ENCODE measurements around the gene GGNBP2.

The GGNBP2 gene

GRCh38 chr17:36631022-36631421, 86.3 kb downstream of the GGNBP2 start:
- H3K27me3 ChIP-seq (ENCODE audit: insufficient read depth, poor library complexity, severe bottlenecking), result no peaks in the 10 kb centered on the region
- H3K27ac ChIP-seq (replicated peaks), result no peak overlapping the region
- no peak for DNase-seq (ENCODE audit: low read depth in 1 of 2, low spot score in 1 of 2)
- TF ChIP-seq CTCF (IDR thresholded peaks at IDR 0.05; ENCODE audit: insufficient read depth, low read length) (no peak), SPI1 (IDR thresholded peaks at IDR 0.05; ENCODE audit: borderline replicate concordance, low read depth) (no peak), REST (IDR thresholded peaks at IDR 0.05; ENCODE audit: insufficient replicate concordance, low read depth) (no peak), GABPA (IDR thresholded peaks at IDR 0.05; ENCODE audit: low read depth) (no peak), POLR2AphosphoS5 (IDR thresholded peaks at IDR 0.05; ENCODE audit: low read depth) (no peak)
- H3K4me3 ChIP-seq (replicated peaks; ENCODE audit: insufficient read depth, low read length), result no peak overlapping the region

GRCh38 chr17:36632916-36633771, 88.4 kb downstream of the GGNBP2 start:
- Histone ChIP-seq H3K27me3 (ENCODE audit: insufficient read depth, poor library complexity, severe bottlenecking) (no peaks in the 10 kb centered on the region), H3K27ac (replicated peaks) (no peak overlapping the region), H3K4me3 (replicated peaks; ENCODE audit: insufficient read depth, low read length) (no peak overlapping the region)
- TF ChIP-seq GABPA (IDR thresholded peaks at IDR 0.05; ENCODE audit: low read depth) (no peak), CTCF (IDR thresholded peaks at IDR 0.05; ENCODE audit: insufficient read depth, low read length) (no peak), POLR2AphosphoS5 (IDR thresholded peaks at IDR 0.05; ENCODE audit: low read depth) (no peak), REST (IDR thresholded peaks at IDR 0.05; ENCODE audit: insufficient replicate concordance, low read depth) (no peak), SPI1 (IDR thresholded peaks at IDR 0.05; ENCODE audit: borderline replicate concordance, low read depth) (no peak)
- no peak for DNase-seq (ENCODE audit: low read depth in 1 of 2, low spot score in 1 of 2)
